SJCRH30 (cell line): ENCODE data around the gene PDZK1IP1. TPM values are rescaled to one million over a fixed set of nuclear protein-coding genes. Genes with fewer than 3 reads are reported as not detected.

Source experiments
- DNase-seq, 2 experiments: peaks; one replicate each; pipeline ENCODE4 v3.0.0-alpha.2; 2015 to 2020
- H3K27ac ChIP-seq: fragments of 250-450 bp; sonication (Bioruptor Pico); 2 replicates; pipeline ENCODE4 v1.5.1; 2020; ENCODE audit warnings: mild to moderate bottlenecking, moderate library complexity
- H3K27me3 ChIP-seq: fragments of 250-450 bp; sonication (Bioruptor Pico); 2 replicates; pipeline ENCODE4 v1.5.1; 2020; ENCODE audit warnings: mild to moderate bottlenecking, moderate library complexity
- H3K36me3 ChIP-seq: fragments of 250-450 bp; sonication (Bioruptor Pico); 2 replicates; pipeline ENCODE4 v1.5.1; 2020; ENCODE audit warnings: mild to moderate bottlenecking, moderate library complexity
- H3K4me1 ChIP-seq: fragments of 250-450 bp; sonication (Bioruptor Pico); 2 replicates; pipeline ENCODE4 v1.5.1; 2020; ENCODE audit warnings: mild to moderate bottlenecking, moderate library complexity
- H3K4me3 ChIP-seq: fragments of 250-450 bp; sonication (Bioruptor Pico); 2 replicates; pipeline ENCODE4 v1.5.1; 2020; ENCODE audit warnings: mild to moderate bottlenecking, moderate library complexity
- H3K9me3 ChIP-seq: fragments of 250-450 bp; sonication (Bioruptor Pico); replicated peaks from 2 replicates; pipeline ENCODE4 v1.5.1; 2020; ENCODE audit warnings: mild to moderate bottlenecking, moderate library complexity
- total RNA-seq: library from RNA; depleted of rRNA; stranded (reverse); fragments of >200 nt; shearing (Covaris generic); gene quantifications from 2 replicates; pipeline ENCODE4 v1.2.3, GENCODE V29; 2014

Gene PDZK1IP1
- total RNA-seq, 1 experiment from 2014 or later, result not detected

GRCh38 chr1:47227341-47228232, 37.8 kb upstream of the PDZK1IP1 start:
- Histone ChIP-seq H3K9me3 (no peaks in the 10 kb centered on the region), H3K27me3 (peaks cover 3% of the 10 kb centered on the region), H3K36me3 (no peaks in the 10 kb centered on the region), H3K4me3 (no peak overlapping the region), H3K4me1 (no peaks in the 10 kb centered on the region), H3K27ac (no peak overlapping the region)
- DNase-seq, result no peak

GRCh38 chr1:47226839-47227215, 37.0 kb upstream of the PDZK1IP1 start:
- H3K27ac ChIP-seq, result no peak overlapping the region
- no peaks in the 10 kb centered on the region for H3K9me3 ChIP-seq
- no peaks in the 10 kb centered on the region for H3K36me3 ChIP-seq
- DNase-seq, result no peak
- no peaks in the 10 kb centered on the region for H3K4me1 ChIP-seq
- H3K4me3 ChIP-seq, result no peak overlapping the region
- H3K27me3 ChIP-seq, result peaks cover 3% of the 10 kb centered on the region

- no peak overlapping the region for H3K27ac ChIP-seq
- DNase-seq, result peak in 1 of 2 experiments; percentile 14
- no peaks in the 10 kb centered on the region for H3K9me3 ChIP-seq
- no peaks in the 10 kb centered on the region for H3K36me3 ChIP-seq
- H3K4me3 ChIP-seq, result peak overlapping the region; percentile 60
- H3K4me1 ChIP-seq, result no peaks in the 10 kb centered on the region
- no peaks in the 10 kb centered on the region; the same call in 1 of the 2 replicates for H3K27me3 ChIP-seq
Observed at GRCh38 chr1:47226121-47226838, 36.4 kb upstream of the PDZK1IP1 start.

- Histone ChIP-seq H3K4me1 (no peaks in the 10 kb centered on the region), H3K27me3 (no peaks in the 10 kb centered on the region; the same call in 1 of the 2 replicates), H3K36me3 (no peaks in the 10 kb centered on the region), H3K27ac (no peak overlapping the region), H3K9me3 (no peaks in the 10 kb centered on the region), H3K4me3 (peak overlapping the region; percentile 60)
- peak in 1 of 2 experiments; percentile 20 for DNase-seq
Observed at GRCh38 chr1:47225430-47226100, 35.7 kb upstream of the PDZK1IP1 start.

DNA sequence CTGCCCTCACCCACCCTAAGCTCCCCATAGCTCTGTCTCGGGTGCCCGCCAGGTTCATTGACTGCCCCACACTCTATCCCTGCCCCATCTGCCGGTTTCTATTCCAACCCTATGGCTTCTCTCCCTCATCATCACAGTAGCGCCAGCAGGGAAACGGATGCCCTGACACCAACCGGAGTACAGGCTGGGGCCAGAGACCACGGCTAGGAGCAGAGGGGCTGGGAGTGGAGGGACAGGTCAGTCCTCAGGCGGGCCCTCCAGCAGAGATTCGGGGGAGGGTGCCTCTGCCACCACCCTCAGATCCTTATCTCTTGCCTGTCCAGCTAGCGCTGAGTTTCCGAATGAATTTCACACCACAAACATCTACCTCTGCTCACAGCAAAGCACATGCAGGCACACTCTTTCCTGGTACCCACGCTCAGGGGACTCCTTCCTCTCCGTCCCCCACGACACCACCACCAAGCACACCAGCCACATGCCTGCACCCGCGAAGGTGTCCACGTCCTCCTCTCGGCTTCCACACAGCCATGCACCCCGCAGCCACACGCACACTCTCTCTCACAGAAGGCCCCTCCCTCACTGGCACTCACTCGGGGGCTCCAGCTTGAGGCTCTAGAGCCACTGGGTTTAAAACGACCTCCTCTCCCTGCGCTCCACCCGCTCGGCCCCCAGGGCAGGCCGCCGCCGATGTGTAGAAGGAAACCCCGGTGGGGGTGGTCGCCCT, 35.0 kb upstream of the PDZK1IP1 start:
- no peaks in the 10 kb centered on the region for H3K36me3 ChIP-seq
- no peak overlapping the region for H3K27ac ChIP-seq
- no peaks in the 10 kb centered on the region for H3K9me3 ChIP-seq
- H3K4me1 ChIP-seq, result no peaks in the 10 kb centered on the region
- no peaks in the 10 kb centered on the region; the same call in 1 of the 2 replicates for H3K27me3 ChIP-seq
- peak overlapping the region; percentile 60 for H3K4me3 ChIP-seq
- DNase-seq, result no peak

- no peaks in the 10 kb centered on the region for H3K36me3 ChIP-seq
- H3K4me3 ChIP-seq, result no peak overlapping the region
- no peaks in the 10 kb centered on the region; the same call in 1 of the 2 replicates for H3K27me3 ChIP-seq
- no peak overlapping the region for H3K27ac ChIP-seq
- DNase-seq, result no peak
- H3K9me3 ChIP-seq, result no peaks in the 10 kb centered on the region
- no peaks in the 10 kb centered on the region for H3K4me1 ChIP-seq
Observed at GRCh38 chr1:47223921-47224675, 34.3 kb upstream of the PDZK1IP1 start.

DNA sequence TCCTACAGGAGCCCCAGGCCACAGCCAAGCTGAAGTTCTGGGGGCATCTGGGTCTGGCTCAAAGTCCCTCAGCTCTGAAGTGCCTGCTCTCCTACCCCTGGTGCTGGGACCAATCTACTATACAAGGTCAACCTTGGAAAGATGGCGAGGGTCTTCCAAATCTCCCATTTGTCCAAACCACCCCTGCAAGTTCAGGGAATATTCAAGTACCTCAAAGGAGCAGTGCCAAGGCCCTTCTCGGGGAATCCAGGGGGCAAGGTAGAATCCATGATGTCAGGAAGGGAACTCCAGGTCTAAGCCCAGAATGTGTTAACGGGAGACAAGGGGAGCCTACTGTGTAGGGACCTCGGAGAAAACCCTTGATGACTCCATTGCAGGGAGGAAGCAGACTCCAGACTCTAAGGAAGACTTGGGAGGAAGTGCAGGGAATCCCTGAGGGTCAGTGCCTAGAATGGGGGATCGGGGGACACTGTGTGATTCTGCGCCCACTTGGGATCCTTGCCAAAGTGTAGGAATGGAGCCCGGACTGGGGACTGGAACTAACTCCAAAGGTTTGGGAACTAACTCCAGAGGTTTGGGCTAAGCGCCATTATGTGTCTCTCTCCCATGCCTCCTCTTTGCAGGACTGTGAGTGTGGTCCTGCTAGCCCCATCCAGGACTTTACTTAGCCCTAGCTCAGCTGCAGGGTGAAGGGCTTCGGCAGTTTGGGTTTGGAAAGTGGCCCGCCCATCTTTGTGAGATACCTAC, 33.5 kb upstream of the PDZK1IP1 start:
- Histone ChIP-seq H3K27ac (no peak overlapping the region), H3K4me3 (no peak overlapping the region), H3K27me3 (no peaks in the 10 kb centered on the region; the same call in 1 of the 2 replicates), H3K4me1 (no peaks in the 10 kb centered on the region), H3K9me3 (no peaks in the 10 kb centered on the region), H3K36me3 (no peaks in the 10 kb centered on the region)
- no peak for DNase-seq

DNA sequence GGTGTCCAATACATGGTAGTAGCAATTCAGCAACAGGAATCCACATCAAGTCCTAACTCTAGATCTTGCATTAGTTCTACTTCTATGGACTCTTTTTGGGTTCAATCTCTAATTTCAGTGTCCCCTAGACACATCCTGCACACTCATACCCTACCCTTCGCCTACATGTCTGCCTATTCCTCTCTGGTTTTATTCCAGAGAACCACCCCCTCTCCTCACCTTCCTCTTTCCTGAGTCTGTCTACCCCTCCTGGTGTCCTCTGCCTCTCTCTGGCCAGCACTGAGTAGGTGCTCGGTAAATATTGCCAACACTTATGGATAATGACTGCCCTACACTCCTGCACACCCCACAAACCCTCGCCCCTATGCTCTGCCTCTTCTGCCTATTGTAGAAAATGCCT, 32.6 kb upstream of the PDZK1IP1 start:
- no peaks in the 10 kb centered on the region for H3K9me3 ChIP-seq
- H3K27me3 ChIP-seq, result no peaks in the 10 kb centered on the region; the same call in 1 of the 2 replicates
- no peak overlapping the region for H3K27ac ChIP-seq
- no peak for DNase-seq
- no peak overlapping the region for H3K4me3 ChIP-seq
- no peaks in the 10 kb centered on the region for H3K36me3 ChIP-seq
- no peaks in the 10 kb centered on the region for H3K4me1 ChIP-seq

GRCh38 chr1:47219590-47220220, 29.9 kb upstream of the PDZK1IP1 start:
- no peaks in the 10 kb centered on the region for H3K4me1 ChIP-seq
- H3K27ac ChIP-seq, result no peak overlapping the region
- H3K27me3 ChIP-seq, result no peaks in the 10 kb centered on the region; the same call in 1 of the 2 replicates
- no peak overlapping the region for H3K4me3 ChIP-seq
- H3K9me3 ChIP-seq, result no peaks in the 10 kb centered on the region
- H3K36me3 ChIP-seq, result no peaks in the 10 kb centered on the region
- DNase-seq, result no peak

GRCh38 chr1:47219001-47219400, 29.2 kb upstream of the PDZK1IP1 start:
- H3K4me1 ChIP-seq, result no peaks in the 10 kb centered on the region
- H3K27me3 ChIP-seq, result no peaks in the 10 kb centered on the region
- no peaks in the 10 kb centered on the region for H3K9me3 ChIP-seq
- no peak for DNase-seq
- no peaks in the 10 kb centered on the region for H3K36me3 ChIP-seq
- no peak overlapping the region for H3K27ac ChIP-seq
- H3K4me3 ChIP-seq, result no peak overlapping the region

DNA sequence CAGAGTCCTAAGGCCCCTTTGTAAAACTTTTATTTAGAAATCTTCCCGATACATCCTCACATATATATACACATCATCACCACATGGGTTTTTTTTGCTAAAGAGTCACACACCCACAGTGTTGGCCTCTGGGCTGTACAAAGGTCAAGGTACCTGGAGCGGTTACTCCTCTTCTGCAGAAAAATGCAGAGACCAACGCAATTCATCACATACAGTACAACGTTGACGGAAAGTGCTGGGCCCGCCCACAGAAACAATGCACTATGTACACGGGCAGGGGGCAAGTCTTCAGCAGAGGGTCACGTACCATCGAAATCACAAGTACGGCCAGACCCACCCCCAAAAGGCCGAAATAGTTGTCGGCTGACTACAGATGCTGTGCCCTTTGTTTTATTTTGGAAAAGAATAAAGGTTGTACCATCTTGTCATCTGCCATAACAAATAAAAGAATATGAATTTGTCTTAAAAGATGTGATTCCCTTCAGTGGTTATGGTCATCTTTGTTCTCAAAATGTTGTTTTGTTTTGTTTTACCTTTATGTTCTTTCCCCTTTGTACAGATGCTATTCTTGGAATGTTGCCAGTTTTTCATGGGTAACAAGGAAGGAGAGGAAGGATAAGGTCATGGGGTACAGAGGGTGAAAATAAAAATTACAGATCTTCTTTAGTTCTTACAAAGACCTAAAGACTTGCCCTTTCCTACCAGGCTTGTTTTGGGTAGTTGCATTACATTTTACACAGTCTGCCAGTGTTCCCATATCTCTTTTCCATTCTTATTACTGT, 26.6 kb upstream of the PDZK1IP1 start:
- Histone ChIP-seq H3K4me1 (no peaks in the 10 kb centered on the region), H3K27me3 (no peaks in the 10 kb centered on the region; the same call in 1 of the 2 replicates), H3K36me3 (no peaks in the 10 kb centered on the region), H3K27ac (no peak overlapping the region), H3K4me3 (no peak overlapping the region), H3K9me3 (no peaks in the 10 kb centered on the region)
- no peak for DNase-seq

- DNase-seq, result no peak
- no peaks in the 10 kb centered on the region; the same call in 1 of the 2 replicates for H3K27me3 ChIP-seq
- H3K4me3 ChIP-seq, result no peak overlapping the region
- no peaks in the 10 kb centered on the region for H3K36me3 ChIP-seq
- no peaks in the 10 kb centered on the region for H3K4me1 ChIP-seq
- H3K9me3 ChIP-seq, result no peaks in the 10 kb centered on the region
- no peak overlapping the region for H3K27ac ChIP-seq
Observed at GRCh38 chr1:47215713-47216112, 25.9 kb upstream of the PDZK1IP1 start.
